Right lobe of liver (tissue), 4 donors: ENCODE data around the gene FOLR3.

Experiments
- POLR2A ChIP-seq: fragments of 450-650 bp; IDR thresholded peaks from one replicate; pipeline ENCODE4 v1.6.1; 2017; ENCODE audit warnings: antibody characterized with exemption, mild to moderate bottlenecking
- TF ChIP-seq, protein P1 (sequence below), 4 donors: fragments of 200-600 bp in 3 of 4; fragments of 450-650 bp in 1 of 4; IDR thresholded peaks; one replicate each; pipeline versions ENCODE4 v1.5.1 to v1.8.0; 2016 to 2022; ENCODE audit warnings: antibody characterized with exemption in 4 of 4, mild to moderate bottlenecking in 2 of 4
- donor health status: DM: no; HTN: no; CAD: no.
- donor health status: DM: no; HTN: no; CAD: no.
- donor health status: DM: no; HTN: yes; CAD: no.

DNA sequence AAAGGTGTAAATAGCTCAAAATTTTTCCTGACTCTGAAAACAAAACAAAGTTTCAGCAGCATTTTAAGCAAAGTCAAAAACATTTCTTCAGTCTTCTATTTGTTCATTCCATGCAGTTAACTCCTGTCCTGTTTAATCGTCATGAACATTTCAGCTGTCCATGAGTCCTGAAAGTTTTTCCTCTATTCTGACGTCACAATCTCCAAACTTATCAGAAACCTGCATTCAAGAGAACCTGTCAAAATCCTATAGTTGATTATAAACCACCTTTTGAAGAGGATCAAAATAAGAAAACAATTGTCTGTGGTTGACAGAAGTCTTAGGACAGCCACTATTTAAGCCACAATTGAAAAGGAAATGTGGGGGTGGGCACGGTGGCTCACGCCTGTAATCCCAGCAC is 15.4 kb downstream of the FOLR3 start:
- TF ChIP-seq, protein P1, sequence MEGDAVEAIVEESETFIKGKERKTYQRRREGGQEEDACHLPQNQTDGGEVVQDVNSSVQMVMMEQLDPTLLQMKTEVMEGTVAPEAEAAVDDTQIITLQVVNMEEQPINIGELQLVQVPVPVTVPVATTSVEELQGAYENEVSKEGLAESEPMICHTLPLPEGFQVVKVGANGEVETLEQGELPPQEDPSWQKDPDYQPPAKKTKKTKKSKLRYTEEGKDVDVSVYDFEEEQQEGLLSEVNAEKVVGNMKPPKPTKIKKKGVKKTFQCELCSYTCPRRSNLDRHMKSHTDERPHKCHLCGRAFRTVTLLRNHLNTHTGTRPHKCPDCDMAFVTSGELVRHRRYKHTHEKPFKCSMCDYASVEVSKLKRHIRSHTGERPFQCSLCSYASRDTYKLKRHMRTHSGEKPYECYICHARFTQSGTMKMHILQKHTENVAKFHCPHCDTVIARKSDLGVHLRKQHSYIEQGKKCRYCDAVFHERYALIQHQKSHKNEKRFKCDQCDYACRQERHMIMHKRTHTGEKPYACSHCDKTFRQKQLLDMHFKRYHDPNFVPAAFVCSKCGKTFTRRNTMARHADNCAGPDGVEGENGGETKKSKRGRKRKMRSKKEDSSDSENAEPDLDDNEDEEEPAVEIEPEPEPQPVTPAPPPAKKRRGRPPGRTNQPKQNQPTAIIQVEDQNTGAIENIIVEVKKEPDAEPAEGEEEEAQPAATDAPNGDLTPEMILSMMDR (IDR thresholded peaks at IDR 0.05): no peak
- no peak for TF ChIP-seq POLR2A
